ENCODE measurements around the gene PRR23A.
"Not testable (repeated sequence)": the region's sequence is repeated elsewhere in the genome, so short reads cannot be mapped to it uniquely, and the experiment has no call there.

The PRR23A gene

DNA sequence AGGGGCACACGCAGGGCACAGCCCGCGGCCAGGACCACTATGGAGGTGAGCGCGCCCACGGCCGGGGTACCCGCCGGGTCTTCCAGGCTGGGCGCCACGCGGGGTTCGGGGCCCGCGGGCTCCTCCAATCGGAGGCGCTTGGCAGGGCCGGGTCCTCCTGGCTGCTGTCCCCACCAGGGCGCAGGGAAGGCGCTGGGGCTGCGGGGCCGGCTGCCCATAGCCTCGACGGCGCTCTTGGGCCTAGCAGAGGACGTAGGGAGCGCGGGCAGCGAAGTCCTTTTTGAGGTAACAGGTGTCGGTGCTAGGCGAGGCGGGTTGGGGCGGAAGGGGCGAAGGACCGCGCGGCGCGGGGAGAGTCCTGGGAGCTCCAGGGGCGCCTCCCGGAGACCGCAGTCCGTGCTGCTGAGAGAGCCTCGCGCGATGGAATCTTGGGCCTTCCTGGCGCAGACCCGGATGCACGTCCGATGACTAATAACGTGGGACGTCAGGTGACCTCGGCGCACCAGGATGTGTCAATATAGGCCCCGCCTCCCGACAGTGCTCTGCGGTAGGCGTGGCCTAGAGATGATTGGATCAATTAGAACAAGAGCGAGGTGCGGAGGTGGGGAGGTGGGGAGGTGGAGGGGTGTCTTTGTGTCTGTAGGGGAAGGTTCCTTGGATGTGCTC lies at the start of gene PRR23A:
PRR23A (minus strand) TSS at position 218 of the 666 bp plus-strand sequence; CDS start at position 218, 0 bp downstream.
- no peak for DNase-seq

DNA sequence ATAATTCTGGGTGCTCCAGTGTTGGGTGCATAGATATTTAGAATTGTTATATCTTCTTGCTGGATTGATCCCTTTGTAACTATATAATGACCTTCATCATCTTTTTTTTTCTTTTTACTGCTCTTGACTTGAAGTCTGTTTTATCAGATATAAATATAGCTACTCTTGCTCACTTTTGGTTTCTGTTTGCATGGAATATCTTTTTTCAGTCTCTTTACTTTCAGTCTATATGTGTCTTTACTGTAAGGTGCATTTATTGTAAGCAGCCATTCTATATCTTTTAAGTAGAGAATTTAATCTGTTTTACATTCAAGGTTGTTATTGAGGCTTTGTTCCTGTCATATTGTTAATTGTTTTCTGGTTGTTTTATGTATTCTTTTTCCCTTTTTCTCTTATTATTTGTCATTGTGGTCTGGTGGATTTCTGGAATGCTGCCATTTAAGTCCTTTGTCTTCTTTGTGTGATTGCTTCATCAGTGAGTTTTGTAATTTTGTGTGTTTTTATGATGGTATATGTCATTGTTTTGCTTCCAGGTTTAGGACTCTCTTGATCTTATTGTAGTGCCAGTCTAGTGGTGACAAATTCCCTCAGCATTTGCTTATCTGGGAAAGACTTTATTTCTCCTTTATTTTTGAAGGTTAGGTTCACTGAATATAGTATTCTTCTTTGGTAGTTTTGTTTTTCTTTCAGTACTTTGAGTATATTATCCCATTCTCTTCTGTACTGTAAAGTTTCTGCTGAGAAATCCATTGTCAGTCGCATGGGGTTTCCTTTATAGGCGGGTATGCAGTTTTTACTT lies 46.9 kb upstream of the PRR23A start:
- DNase-seq: no peak

DNA sequence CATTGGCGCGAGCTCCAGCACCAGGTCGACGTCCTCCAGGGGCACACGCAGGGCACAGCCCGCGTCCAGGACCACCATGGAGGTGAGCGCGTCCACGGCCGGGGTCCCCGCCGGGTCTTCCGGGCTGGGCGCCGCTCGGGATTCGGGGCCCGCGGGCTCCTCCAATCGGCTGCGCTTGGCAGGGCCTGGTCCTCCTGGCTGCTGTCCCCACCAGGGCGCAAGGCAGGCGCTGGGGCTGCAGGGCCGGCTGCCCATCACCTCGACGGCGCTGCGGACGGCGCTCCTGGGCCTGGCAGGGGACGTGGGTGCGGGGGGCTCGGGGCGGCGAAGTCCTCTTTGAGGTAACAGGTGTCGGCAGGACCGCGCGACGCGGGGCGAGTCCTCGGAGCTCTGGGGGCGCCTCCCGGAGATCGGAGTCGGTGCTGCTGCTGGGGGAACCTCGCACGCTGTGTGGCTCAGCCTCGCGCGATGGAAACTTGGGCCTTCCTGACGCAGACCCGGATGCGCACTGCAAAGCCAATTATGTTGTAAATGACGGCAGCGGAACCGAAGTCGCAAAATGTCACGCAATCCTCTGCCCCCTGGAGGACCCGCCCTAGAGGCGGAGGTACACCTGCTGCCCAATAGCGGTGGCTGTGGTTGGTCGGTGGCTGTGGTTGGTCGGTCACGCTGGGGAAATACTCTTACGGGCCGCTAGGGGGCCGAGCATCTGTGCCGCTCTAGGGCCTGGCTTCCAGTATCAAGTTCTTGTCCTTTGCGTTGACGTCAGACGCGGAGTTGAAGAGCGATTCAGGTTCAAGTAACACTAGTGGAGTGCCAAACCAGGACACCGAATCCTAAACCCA lies 38.5 kb upstream of the PRR23A start, which contains the start of gene PRR23C:
PRR23C (minus strand) TSS at position 527 of the 845 bp plus-strand sequence; CDS start at position 255, 272 bp downstream.
- no peak for DNase-seq

DNA sequence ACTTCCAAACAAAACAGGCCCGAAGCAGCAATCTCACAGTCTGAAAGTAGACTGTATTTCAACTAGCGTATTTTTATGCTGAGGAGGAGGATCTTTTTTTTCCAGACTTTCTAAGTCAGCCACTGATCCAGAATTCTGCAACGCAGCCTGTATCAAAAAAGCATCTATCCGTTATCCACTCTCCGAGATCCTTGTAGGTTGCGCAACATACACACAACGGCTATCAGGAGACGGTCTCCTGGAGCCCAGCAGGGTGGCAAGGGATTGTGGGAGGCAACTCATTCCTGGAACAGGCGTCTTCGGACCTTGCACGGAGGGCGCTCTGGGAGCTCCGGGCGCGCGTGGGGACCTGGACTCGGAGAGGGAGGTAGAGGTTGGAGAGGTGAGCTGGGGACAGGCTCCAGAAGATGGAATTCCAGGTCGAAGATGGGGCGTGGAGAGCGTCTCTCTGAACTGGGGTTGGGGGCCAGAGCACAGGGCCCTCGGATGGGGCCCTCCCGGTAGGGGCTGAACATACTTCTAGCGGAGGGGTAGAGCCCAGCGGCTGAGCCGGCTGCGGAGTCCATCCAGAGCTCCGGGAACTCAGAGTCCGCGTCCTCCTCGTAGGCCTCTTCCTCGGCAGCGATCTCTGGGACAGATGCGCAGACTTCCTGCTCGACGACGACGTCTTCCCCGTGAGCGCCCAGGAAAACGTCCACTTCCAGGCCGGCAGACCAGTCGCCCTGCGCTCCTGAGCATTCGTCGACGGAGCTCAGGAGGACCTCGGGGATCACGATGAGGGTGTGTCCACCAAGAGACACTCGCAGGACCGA lies 37.7 kb upstream of the PRR23A start:
- DNase-seq: no peak

DNA sequence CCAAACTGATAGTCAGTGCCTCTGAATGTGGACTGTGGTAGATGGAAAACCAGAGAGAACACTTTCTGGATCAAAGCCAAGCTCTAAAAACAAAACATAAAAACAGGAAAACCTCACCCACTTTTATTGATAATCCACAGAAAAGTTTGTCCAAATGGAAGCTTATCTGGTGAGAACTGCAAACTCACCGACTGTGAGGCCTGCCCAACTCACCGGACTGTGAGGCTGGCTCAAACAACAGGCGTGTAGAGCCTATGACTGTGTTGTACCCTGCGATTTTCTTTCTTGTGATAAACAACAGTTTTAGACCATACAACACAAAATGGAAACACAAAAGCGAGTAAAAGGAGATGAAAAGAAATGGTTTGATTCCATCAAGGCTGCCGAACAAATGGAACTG lies 31.4 kb upstream of the PRR23A start:
- no peak for DNase-seq

DNA sequence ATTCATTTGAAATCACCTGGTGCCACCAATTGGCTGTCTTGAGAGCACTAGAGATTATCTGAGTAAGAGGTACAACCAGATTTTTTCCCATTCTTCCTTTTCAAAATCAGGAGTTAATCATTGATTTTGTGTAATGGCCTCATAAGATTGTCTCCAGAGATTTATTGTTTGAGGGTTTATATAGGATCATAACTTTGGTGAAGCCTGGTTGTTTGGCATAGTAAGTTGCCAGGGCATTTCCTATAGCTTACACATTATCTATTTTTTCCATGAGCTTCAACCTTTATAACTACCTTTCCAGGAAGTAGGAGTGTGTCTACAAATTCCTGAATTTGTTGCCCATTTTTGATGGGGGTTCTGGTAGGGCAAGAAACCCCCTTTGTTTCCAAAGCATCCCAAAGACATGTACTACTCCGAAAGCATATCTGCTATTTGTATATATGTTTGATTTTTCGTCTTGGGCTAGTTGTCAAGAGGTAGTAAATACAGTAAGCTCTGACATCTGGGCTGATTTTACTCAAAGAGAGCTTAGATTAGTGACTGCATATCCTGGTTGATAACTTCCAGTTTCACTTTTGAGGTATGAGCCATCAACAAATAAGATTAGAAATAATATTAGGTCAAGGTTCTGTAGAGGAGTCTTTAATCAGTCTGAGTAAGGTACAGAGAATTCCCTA lies 26.4 kb upstream of the PRR23A start:
- DNase-seq: no peak

DNA sequence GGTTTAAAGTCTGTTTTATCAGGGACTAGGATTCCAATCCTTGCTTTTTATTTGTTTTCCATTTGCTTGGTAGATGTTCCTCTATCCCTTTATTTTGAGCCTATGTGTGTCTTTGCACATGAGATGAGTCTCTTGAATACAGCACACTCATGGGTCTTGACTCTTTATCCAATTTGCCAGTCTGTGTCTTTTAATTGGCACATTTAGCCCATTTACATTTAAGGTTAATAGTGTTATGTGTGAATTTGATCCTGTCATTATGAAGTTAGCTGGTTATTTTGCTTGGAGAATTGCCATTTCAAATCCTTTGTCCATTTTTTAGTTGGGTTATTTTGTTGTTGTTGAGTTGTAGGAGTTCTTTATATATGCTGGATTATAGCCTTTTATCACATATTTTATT lies 24.5 kb upstream of the PRR23A start:
- not testable (repeated sequence) for DNase-seq

DNA sequence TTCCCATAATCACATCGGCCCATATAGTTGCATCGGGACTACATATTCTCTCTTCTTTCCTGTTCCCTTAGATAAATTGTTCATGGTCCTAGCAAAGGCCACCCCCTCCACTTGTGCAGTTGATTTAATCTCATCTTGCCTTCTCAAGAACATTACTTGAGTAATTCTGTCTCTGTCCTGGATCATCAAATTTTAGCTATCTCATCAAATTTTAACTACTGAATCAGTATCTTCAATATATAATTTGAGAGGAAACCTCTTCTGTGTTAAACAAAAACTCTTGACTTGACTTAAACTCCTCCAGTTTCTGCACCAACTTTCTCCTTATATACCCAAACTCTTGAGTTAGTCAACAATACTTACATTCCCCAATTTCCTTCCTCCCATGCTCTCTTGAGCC lies 18.9 kb upstream of the PRR23A start:
- DNase-seq: no peak

DNA sequence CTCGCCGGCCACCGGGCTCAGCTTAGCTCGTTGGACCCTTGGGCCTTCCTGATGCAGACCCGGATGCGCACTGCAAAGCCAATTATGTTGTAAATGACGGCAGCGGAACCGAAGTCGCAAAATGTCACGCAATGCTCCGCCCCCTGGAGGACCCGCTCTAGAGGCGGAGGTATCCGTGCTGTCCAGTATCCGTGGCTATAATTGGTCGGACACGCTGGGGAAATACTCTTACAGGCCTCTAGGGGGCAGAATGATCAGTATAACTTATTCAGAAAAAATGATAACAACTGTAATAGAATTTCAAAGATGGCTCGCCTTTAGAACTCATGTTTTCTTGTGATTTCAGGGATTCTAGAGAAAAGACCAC lies 14.8 kb upstream of the PRR23A start, which contains the start of gene PRR23B:
PRR23B (minus strand) TSS at position 59 of the 367 bp plus-strand sequence. CDS start 265 bp downstream, outside the sequence.
- no peak for DNase-seq

DNA sequence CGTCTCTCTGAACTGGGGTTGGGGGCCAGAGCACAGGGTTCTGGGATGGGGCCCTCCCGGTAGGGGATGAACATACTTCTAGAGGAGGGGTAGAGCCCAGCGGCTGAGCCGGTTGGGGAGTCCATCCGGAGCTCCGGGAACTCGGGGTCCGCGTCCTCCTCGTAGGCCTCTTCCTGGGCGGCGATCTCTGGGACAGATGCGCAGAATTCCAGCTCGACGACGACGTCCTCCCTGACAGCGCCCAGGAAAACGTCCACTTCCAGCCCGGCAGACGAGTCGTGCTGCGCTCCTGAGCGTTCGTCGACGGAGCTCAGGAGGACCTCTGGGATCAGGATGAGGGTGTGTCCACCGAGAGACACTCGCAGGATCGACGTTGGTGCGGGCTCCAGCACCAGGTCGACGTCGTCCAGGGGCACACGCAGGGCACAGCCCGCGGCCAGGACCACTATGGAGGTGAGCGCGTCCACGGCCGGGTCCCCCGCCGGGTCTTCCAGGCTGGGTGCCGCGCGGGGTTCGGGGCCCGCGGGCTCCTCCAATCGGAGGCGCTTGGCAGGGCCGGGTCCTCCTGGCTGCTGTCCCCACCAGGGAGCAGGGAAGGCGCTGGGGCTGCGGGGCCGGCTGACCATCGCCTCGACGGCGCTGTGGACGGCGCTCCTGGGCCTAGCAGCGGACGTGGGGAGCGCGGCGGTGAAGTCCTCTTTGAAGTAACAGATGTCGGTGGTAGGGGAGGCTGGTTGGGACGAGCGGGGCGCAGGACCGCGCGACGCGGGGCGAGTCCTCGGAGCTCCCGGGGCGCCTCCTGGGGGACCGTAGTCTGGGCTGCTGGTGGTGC lies 14.2 kb upstream of the PRR23A start:
- DNase-seq: no peak

DNA sequence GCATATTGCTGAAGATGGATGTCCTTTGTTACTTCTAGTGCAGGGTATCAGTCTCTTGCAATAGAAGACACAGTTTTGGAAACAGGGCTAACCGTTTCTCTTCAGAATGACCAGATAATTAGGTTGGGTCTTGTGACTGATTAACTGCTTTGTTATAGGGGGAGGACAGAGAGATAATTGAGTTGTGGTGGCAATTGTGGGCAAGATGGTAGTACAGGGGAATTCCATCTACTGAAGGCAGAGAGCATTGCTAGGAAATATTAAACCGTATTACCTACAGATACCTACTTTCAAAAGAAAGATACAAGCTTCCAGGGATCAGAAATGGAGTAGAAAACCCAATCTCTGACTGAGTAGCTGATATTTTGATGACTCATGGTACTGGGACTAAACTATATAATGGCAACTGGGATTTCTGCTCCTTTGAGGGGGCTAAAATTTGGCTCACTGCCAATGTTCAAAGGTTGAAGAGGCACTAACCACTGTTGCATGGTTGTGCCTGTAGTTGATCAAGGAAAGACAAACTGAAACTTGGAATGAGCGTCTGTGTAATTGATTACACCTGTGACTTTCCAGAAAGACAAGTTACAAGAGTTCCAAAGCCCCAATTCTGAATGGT lies 10.5 kb upstream of the PRR23A start:
- no peak for DNase-seq

DNA sequence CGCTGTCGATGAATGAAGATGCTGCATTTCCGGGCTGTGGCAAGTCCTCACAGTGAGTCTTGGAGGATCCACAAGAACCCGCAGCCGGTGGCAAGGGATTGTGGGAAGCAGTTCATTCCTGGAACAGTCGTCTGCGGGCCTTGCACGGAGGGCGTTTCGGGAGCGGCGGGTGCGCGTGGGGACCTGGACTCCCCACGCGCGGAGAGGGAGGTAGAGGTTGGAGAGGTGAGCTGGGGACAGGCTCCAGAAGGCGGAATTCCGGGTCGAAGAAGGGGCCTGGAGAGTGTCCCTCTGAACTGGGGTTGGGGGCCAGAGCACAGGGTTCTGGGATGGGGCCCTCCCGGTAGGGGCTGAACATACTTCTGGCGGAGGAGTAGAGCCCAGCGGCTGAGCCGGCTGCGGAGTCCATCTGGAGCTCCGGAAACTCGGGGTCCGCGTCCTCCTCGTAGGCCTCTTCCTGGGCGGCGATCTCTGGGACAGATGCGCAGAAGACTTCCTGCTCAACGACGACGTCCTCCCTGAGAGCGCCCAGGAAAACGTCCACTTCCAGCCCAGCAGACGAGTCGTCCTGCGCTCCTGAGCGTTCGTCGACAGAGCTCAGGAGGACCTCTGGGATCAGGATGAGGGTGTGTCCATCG lies 593 bp downstream of the PRR23A start:
- DNase-seq: no peak

DNA sequence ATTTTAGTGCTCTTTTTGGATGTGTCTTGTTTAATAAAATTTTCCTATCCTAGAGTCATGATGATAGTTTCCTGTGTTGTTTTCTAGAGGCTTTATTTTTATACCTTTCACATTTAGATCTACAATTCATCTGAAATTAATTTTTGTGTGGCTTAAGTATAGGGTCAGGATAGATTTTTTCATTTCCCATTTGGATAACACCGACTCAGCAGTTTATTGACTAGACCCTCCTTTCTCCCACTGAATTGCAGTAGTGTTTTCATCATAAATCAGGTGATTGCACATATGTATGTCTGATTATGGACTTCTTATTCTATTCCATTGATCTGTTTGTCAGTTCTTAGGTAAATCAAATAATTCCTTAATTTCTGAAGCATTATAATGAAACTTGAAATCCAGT lies 10.4 kb downstream of the PRR23A start:
- DNase-seq: no peak

DNA sequence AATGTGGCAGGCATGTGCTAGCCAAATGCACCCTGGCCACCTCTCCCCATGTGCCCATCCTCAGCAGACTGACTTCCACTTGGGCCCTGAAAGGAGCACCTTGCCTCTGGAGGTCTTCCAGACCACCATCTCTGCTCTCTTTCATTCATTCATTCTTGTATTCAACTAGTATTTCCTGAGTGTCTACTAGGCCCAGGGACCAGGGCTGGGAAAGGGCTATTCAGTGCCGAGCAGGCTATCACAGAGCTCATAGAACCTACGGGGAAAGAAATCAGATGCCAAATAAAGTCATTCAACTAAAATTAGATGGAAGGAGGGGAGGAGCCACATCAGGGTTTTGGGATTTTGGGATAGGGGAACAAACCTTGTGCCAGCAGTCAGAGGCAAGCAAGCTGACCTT lies 18.9 kb downstream of the PRR23A start:
- no peak for DNase-seq

DNA sequence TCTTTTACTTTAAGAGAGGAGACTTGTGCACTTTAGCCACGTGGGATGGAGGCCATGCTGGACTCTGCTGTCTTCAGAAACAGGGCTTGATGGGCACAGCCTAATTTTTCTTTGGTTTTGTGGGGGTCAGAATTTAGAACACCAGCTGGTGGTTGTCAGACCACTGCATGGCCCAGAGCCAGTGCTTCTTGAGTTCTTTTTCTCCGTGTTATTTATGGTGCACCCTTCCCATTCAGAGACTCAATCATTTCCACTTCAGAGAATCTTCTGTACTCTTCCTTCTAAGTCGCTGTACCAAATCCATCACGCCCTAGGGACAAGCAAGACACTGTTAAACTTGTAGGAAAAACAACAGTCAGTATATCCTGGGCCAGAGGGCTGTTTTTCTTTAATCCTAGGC lies 20.1 kb downstream of the PRR23A start:
- no peak for DNase-seq

DNA sequence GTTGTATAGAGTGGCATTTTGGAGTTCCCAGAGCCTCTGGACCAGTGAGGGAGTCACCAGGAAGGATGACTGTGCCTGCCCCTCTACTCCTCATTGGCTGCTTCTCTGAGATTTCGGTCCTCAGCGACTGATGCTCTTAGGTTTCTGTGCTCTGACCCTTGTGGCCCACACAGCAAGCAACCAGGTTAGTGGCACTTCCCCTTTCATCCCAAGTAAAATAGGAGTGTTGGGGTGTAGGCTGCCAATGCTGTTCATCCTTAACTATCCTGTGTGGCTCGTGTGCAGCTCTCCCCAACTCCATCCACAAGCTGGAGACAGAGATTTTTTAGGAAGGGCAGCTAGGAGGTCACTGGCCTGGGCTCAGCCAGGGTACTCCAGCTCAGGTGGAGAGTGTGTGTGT lies 21.3 kb downstream of the PRR23A start:
- DNase-seq: no peak

DNA sequence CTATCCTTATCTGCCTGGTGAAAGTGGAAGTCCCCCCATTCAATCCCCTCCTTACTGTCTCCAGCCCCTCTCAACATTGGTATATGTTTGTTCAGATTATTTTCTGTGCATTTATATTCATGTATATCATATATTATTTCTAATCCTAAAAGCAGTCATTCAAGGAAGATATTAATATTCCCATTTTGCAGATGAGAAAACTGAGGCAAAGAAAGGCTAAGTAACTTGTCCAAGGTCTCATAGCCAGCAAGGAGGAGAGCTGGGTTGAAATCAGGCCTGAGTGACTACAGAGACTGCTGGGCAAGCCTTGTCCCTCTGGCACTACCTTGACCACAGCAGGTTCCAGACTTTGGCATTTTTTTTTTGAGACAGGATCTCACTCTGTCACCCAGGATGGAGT lies 30.0 kb downstream of the PRR23A start:
- DNase-seq: no peak

DNA sequence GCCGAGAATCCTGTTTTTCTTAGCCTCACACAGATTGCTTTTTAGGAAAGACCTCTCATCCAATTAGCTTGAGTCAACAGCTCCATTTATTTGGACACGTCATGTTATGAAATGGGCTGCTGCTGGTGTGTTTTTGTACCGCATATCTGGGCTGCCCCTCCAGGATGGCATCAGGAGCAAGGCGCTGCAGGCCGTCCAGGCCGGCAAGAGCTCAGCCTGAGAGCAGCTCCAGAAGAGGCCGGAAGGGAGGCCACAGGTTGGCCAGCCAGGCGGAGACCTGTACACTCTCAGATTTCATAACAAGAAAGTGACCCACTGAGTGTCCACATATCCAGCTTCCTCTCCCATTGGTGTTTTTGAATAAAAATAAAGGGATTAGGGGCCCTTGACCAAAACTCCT lies 30.7 kb downstream of the PRR23A start:
- no peak for DNase-seq

DNA sequence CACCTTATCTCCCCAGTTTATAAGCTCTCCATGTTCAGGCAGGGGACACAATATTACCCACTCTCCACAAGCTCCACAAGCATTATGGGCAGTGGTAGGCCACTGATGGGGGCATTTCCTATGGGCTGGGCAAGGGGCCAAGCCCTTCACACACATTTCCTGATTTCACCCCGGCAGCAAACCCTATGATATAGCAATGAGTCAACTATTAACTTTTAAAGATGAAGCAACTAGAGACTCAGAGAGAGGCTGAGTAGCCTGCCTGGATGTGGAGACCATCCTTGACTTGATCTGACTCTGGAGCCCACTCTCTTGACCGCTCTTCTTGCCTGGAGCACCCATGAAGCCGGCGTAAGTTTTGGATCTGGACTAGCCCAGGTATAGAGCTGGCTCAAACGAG lies 31.6 kb downstream of the PRR23A start:
- no peak for DNase-seq

DNA sequence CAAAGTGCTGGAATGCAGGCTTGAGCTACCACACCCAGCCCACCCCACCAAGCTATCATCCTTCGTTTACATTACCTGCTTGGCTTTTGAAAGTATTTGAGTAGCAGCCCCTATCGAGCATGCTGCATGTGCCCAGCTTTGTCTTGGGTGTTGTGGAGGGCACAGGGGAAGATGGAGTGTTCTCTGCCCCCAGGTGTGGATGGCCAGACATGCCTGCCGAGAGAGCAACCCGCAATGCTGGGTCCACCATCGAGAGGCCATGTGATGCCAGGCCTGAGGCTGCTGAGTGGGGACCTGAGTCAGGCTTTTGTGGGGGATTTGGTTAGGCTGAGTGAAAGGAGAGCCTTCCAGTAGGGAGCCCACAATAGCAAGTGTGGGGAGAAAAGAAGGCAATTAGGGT lies 33.1 kb downstream of the PRR23A start:
- no peak for DNase-seq

Data from stimulated activated CD4-positive, alpha-beta T cell treated with anti-CD3 and anti-CD28 coated beads, Interleukin-4, amount 100 ng/mL, for 4 hours (primary cell).